ENCODE measurements around the gene ELAPOR1. TPM values are rescaled to one million over a fixed set of nuclear protein-coding genes. Genes with fewer than 3 reads are reported as not detected.

ELAPOR1 gene
- total RNA-seq, 2 experiments from 2014 or later, result 4.7 to 7.0 TPM

GRCh38 chr1:109156916-109157385 lies 43.0 kb downstream of the ELAPOR1 start:
- Mint-ChIP-seq H3K4me1 (ENCODE audit: low read depth) (peaks cover 6% of the 10 kb centered on the region), H3K9me3 (no peaks in the 10 kb centered on the region), H3K36me3 (ENCODE audit: low read depth) (no peaks in the 10 kb centered on the region), H3K27ac (no peak overlapping the region), H3K27me3 (no peaks in the 10 kb centered on the region), H3K4me3 (no peak overlapping the region)
- ChIA-PET CTCF (no interaction called here), POLR2A (no interaction called here)
- intact Hi-C loops (cut with micrococcal nuclease), result no loop called here
- no peak for TF ChIP-seq CTCF (IDR thresholded peaks at IDR 0.05)
- ATAC-seq (no peak), DNase-seq (no peak)

GRCh38 chr1:109158433-109158832 lies 44.5 kb downstream of the ELAPOR1 start:
- no peak overlapping the region for H3K27ac Mint-ChIP-seq
- H3K9me3 Mint-ChIP-seq, result no peaks in the 10 kb centered on the region
- POLR2A ChIA-PET, result no interaction called here
- no peaks in the 10 kb centered on the region for H3K27me3 Mint-ChIP-seq
- no peak overlapping the region for H3K4me3 Mint-ChIP-seq
- H3K36me3 Mint-ChIP-seq (ENCODE audit: low read depth), result no peaks in the 10 kb centered on the region
- intact Hi-C loops (cut with micrococcal nuclease), result no loop called here
- H3K4me1 Mint-ChIP-seq (ENCODE audit: low read depth), result peaks cover 18% of the 10 kb centered on the region
- no peak for TF ChIP-seq CTCF (IDR thresholded peaks at IDR 0.05)
- CTCF ChIA-PET, result no interaction called here
- no peak for DNase-seq
- ATAC-seq, result no peak

- no peaks in the 10 kb centered on the region for H3K36me3 Mint-ChIP-seq (ENCODE audit: low read depth)
- intact Hi-C loops (cut with micrococcal nuclease), result no loop called here
- CTCF ChIA-PET, result no interaction called here
- H3K27ac Mint-ChIP-seq, result no peak overlapping the region
- peaks cover 18% of the 10 kb centered on the region for H3K4me1 Mint-ChIP-seq (ENCODE audit: low read depth)
- no peaks in the 10 kb centered on the region for H3K27me3 Mint-ChIP-seq
- POLR2A ChIA-PET, result no interaction called here
- no peak for TF ChIP-seq CTCF (IDR thresholded peaks at IDR 0.05)
- ATAC-seq (no peak), DNase-seq (no peak)
- H3K9me3 Mint-ChIP-seq, result no peaks in the 10 kb centered on the region
- no peak overlapping the region for H3K4me3 Mint-ChIP-seq
Measured at GRCh38 chr1:109159326-109159725, 45.4 kb downstream of the ELAPOR1 start.

- ChIA-PET POLR2A (no interaction called here), CTCF (no interaction called here)
- Mint-ChIP-seq H3K9me3 (no peaks in the 10 kb centered on the region), H3K27ac (no peak overlapping the region), H3K36me3 (ENCODE audit: low read depth) (no peaks in the 10 kb centered on the region), H3K4me3 (no peak overlapping the region), H3K27me3 (no peaks in the 10 kb centered on the region), H3K4me1 (ENCODE audit: low read depth) (peaks cover 18% of the 10 kb centered on the region)
- DNase-seq, result no peak
- intact Hi-C loops (cut with micrococcal nuclease), result no loop called here
- TF ChIP-seq CTCF (IDR thresholded peaks at IDR 0.05), result no peak
- ATAC-seq, result no peak
Measured at GRCh38 chr1:109160071-109160840, 46.3 kb downstream of the ELAPOR1 start.

GRCh38 chr1:109161858-109162606 lies 48.1 kb downstream of the ELAPOR1 start:
- no peaks in the 10 kb centered on the region for H3K27me3 Mint-ChIP-seq
- peak overlapping the region; percentile 8 for H3K4me3 Mint-ChIP-seq
- ChIA-PET POLR2A (interaction anchor here (1.4 kb wide), 1 partner anchor 52 kb away, joined by 3 read pairs; no protein-coding TSS in a partner anchor), CTCF (interaction anchor here (1.2 to 1.4 kb wide), 2 partner anchors 49 to 75 kb away, joined by 3 to 6 read pairs; no protein-coding TSS in a partner anchor)
- H3K27ac Mint-ChIP-seq, result no peak overlapping the region
- peaks cover 18% of the 10 kb centered on the region for H3K4me1 Mint-ChIP-seq (ENCODE audit: low read depth)
- H3K9me3 Mint-ChIP-seq, result no peaks in the 10 kb centered on the region
- ATAC-seq, result peak; percentile 89
- no peaks in the 10 kb centered on the region for H3K36me3 Mint-ChIP-seq (ENCODE audit: low read depth)
- intact Hi-C loops (cut with micrococcal nuclease), result no loop called here
- DNase-seq, result peak; percentile 42
- no peak for TF ChIP-seq CTCF (IDR thresholded peaks at IDR 0.05)
